NCI-H345 treated with DMSO at 0.1 percent for 48 hours (cell line): ENCODE results near the gene ZFHX3.
"Not testable (repeated sequence)": the region's sequence is repeated elsewhere in the genome, so short reads cannot be mapped to it uniquely, and the experiment has no call there.

ENCODE experiments used
- DNase-seq: peaks from one replicate; lab custom pipeline; 2025; ENCODE audit not compliant: unreplicated experiment; lab: John Stamatoyannopoulos, UW

ZFHX3 gene, protein sequence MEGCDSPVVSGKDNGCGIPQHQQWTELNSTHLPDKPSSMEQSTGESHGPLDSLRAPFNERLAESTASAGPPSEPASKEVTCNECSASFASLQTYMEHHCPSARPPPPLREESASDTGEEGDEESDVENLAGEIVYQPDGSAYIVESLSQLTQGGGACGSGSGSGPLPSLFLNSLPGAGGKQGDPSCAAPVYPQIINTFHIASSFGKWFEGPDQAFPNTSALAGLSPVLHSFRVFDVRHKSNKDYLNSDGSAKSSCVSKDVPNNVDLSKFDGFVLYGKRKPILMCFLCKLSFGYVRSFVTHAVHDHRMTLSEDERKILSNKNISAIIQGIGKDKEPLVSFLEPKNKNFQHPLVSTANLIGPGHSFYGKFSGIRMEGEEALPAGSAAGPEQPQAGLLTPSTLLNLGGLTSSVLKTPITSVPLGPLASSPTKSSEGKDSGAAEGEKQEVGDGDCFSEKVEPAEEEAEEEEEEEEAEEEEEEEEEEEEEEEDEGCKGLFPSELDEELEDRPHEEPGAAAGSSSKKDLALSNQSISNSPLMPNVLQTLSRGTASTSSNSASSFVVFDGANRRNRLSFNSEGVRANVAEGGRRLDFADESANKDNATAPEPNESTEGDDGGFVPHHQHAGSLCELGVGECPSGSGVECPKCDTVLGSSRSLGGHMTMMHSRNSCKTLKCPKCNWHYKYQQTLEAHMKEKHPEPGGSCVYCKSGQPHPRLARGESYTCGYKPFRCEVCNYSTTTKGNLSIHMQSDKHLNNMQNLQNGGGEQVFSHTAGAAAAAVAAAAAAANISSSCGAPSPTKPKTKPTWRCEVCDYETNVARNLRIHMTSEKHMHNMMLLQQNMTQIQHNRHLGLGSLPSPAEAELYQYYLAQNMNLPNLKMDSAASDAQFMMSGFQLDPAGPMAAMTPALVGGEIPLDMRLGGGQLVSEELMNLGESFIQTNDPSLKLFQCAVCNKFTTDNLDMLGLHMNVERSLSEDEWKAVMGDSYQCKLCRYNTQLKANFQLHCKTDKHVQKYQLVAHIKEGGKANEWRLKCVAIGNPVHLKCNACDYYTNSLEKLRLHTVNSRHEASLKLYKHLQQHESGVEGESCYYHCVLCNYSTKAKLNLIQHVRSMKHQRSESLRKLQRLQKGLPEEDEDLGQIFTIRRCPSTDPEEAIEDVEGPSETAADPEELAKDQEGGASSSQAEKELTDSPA (N-terminal part only)

DNA sequence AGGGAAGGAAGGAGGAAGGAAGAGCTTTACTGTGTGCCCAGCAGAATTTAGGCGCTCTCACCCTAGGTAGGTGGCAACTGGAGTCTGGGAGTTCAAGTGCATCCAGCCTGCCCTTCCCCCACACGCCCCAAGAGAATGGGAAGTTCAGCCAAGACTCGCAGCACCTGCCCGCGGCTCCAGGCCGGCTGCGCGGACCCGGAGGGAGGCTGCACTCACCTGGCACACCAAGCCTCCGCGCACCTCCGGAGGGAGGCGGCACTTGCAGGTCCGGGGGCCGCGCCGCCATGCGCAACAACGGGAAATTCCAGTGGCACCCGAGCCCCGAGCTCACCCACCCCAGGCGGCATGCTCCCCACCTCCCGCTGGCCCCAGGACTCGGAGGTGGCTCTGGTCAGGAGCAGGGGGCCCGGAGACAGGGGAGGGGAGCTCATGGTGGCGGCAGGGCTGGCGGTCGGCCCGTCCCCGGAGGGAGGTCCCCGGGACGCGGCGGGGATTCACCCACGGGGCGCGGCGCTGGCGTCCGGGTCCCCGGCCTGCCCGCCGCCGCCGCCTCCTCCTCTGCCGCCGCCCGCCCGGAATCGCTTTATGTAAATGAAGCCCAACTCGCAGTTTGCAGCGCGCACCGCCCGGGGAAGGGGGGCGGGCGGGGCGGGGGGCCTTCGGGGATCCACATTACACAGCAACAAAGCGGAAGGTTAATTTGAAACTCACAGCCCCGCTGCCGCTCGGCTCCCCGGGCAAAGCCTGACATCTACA is at the start of gene ZFHX3:
TSS of gene ZFHX3 (minus strand) at position 593 of the 756 bp plus-strand sequence. CDS start 87,983 bp downstream, outside the sequence.
- DNase-seq = peak; percentile 17

DNA sequence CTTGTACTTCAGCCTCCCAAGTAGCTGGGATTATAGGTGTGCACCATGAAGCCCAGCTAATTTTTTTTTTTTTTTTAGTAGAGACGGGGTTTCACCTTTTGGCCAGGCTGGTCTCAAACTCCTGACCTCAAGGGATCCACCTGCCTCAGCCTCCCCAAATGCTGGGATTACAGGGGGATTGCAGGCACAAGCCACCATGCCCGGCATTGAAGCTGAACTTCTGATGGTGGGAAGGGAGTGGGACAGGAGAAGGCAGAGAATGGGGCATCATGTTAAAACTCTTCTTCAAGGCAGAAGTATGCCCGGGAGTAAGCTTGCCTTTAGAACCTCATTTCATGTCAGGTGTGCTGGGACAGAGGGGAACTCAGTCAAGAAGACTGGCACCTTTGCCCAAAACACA is 48.6 kb upstream of the ZFHX3 start:
- DNase-seq = no peak

DNA sequence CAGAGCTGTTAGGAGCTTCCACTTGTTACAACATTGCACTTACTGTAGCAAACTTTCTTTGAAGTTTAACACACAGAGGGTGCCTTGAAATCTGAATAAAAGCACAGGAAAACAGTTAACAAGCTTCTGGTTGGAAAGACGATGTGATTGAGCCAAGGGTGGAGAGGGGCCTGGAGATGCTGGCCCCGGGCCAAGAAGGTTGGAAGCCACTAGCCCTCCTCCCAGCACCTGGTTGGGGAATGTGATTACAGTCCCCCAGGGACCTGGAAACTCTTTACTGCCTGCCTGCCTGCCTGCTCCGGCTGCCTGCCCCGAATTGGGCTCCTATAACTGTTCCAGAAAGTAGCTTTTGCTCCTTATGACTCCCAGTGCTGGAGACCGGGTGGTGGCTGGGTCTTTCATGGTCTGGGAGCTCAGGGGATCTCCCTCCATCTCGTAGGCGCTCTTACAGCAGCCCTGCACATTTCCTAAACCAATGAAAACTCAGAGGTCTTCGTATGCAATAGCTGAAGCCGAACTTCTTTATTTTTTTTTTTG is 48.0 kb upstream of the ZFHX3 start:
- peak; percentile 39 for DNase-seq

DNA sequence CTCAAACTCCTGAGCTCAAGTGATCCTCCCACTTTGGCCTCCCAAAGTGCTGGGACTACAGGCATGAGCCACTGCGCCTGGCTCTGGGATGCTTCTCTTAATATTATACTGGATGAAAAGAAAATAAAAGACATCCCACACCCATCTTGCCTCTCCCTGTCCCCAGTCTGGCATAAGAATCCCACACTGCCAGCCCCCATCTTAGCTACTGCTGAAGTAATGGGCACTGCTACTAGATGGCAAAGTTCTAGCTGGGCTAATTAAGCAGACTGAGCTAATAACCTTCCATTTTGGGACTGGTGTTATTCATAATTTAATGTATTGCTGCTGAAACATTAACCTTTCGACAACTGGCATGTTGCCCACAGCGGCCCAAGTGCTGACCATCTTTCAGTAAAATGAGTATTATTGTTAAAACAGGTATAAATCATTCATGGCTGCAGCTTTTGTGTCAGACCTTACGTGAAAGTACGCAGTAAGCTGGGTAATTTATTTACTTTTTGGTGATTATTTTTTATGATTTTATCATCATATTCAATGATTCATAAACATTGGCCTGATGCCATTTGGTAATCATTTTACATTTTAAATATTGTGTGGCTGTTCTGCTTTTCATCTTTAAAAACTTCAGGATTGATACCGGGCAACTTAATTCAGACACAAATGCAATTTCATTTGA is 47.4 kb upstream of the ZFHX3 start:
- no peak for DNase-seq

DNA sequence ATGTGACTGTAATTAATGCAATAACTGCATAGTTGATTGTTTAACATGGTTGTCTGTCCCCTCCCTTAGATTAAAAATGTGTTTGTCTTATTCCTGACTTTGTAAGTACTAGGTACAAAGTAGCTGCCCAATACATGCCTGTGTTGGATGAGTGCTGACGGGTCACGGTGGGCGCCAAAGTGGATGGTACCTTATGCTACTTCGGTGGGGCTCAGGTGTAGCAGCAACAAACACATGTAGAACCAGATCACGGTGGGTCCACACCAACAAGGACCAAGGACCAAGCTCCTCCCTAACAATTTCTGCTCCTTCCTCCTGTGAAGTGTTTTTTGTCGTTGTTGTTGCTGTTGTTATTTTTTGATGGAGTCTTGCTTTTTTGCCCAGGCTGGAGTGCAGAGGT is 46.4 kb upstream of the ZFHX3 start:
- no peak for DNase-seq

DNA sequence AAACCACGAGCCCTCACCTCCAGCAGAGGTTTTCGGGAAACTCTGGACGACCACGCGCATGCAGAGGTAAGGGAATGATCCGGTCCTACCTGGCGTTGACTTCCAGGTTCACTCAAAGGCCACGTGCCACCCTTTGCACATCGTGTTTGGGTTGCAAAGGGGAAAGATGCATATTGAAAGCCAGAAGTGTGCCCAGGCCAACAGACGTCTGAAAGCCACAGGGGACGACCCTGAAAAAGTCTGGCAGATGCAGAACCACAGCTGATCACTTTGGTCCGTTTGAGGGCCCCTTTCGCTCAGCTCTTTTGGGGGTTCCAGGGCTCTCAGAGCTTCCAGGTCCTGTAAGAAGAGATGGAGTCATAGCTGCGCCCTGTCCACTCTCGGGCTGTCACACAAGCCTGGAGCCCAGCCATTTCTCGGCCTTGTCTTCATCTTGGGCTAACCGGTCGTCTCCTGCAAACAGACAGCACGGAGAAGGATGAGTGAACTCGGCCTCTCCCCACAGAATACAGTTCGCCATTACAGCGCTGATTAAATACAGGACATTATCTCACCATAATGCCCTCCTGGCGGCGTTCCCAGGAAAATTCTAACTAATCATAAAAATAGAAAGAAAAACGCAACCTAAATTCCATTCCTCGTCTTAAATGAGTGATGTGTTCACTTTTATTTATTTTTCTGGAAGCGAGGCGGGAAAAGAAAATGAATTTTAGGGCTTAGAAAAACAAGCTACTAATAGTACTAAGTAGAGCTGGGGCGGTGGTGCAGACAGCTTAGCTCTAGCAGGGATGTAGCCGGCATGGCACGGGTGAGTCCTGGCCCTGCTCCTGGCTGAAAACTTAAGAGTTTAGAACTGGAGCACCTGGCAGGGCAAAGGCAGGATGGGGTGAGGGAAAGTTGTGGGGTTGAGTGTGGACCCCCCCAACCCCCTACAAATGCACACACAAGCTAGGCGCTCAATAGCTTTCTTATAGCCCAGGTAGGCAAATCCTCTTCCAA is 45.5 kb upstream of the ZFHX3 start:
- no peak for DNase-seq

DNA sequence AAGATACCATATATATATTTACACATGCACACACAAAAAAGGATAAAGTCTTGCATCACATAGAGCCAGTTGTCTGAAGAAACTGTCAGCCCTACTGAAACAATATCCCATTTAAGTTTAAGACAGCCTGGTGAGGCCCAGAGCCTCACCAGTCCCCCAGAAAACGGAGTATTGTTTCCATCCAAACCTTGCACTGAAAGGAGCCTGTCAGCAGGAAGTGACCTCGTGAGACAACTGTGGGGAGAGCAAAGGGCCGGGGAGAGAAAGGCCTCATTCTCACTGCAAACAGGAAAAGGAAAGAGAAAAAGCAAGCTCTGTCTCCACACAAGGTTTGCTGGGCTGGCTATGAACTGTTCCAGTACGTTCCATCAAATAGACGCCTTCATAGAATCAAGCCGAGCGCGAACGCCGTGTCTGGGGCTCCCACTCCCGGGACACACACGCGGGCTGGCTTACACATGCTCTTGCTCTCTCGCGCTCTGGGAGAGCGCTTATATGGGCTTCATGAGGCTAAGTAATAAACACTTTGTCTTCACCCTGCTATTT is 44.4 kb upstream of the ZFHX3 start:
- DNase-seq = no peak

DNA sequence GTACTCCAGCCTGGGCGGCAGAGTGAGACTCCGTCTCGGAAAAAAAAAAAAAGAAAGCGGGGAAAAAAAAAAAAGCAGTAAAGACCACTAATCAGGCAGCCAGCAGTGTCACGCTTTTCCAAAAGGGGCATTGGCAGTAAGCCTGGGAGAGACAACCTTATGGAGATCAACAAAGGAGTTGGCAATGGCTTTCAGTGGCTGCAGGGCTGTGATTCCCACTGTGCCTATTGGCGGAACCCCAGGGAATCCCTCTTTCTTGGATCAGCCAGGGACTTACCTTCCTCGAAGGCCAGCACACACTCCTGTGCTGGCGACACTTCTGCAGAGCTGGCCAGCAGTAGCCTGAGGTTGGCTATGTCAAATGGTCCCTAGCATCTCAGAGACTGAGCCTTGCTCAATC is 43.2 kb upstream of the ZFHX3 start:
- no peak for DNase-seq

DNA sequence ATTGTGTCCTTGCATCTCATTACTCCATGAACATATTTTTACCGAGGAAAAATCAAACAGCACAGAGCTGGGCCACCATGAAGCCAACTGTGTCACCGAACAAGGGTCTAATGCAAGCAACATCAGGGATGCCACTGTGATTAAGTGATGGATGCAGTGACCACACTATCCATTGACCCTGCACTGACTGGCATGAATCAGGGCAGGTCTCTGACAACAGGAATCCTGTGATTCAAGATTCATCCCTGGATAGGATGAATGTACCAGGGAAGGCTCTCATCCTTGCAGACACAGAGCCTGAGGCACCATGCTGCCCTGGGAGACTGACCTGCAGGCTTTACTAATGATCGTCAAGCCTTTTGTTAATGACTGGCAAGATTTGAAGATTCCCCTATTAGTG is 41.5 kb upstream of the ZFHX3 start:
- DNase-seq = no peak

DNA sequence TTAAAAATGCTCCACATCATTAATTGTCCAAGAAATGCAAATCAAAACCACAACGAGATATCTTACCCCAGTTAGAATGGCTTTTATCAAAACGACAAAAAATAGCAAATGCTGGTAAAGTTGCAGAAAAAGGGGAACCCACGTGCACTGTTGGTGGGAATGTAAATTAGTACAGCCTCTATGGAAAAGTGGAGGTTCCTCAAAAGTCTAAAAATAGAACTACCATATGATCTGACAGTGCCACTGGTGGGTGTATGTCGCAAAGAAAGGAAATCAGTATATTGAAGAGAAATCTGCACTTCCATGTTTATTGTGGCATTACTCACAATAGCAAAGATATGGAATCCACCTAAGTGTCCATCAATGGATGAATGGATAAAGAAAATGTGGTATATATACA is 38.2 kb upstream of the ZFHX3 start:
- no peak for DNase-seq

DNA sequence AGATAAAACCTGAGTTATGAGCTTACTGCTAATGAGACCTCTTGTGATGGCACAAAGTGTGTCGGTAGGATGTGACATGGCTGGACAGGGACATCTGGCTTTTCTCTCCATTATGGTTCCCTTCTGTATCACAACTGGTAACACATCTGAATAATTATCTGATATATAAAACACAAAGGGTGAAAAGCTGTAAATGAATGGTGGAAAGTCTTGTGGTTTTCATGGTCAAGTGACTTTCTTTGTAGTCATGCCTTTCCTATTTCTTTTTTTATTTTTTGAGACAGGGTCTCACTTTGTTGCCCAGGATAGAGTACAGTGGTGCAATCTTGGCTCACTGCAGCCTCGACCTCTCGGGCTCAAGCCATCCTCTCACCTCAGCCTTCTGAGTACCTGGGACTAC is 35.3 kb upstream of the ZFHX3 start:
- no peak for DNase-seq

DNA sequence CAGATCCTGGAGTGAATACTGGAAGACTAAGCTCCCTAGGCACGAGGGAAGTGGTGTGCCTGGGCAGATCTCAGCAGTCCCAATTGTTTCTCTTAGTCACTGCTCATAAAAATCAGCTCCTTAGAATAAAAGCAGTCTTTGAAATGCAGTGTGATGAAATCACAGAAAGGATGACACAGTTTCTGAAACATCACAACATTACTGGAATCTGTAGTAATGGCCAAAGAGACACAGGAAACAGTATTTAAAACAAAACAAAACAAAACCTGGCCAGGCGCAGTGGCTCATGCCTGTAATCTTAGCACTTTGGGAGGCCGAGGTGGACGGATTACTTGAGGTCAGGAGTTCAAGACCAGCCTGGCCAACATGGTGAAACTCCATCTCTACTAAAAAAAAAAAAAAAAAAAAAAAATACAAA is 34.7 kb upstream of the ZFHX3 start:
- not testable (repeated sequence) for DNase-seq

DNA sequence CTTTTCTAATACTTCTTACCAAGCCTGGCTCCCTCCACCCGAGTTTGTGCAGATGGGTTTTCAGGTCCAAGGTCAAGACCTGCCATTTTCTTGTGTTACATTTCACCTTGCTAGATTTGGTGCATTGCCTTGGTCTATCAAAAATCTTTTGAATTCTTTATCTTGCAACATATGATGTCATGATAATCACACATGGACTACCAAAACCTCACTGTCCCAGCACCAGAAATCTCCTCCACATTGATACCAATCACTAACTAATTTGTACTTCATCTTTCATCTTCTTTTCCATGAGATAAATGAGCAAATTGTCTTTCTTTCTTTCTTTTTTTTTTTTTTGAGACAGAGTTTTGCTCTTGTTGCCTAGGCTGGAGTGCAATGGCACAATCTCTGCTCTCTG is 33.0 kb upstream of the ZFHX3 start:
- DNase-seq = no peak

DNA sequence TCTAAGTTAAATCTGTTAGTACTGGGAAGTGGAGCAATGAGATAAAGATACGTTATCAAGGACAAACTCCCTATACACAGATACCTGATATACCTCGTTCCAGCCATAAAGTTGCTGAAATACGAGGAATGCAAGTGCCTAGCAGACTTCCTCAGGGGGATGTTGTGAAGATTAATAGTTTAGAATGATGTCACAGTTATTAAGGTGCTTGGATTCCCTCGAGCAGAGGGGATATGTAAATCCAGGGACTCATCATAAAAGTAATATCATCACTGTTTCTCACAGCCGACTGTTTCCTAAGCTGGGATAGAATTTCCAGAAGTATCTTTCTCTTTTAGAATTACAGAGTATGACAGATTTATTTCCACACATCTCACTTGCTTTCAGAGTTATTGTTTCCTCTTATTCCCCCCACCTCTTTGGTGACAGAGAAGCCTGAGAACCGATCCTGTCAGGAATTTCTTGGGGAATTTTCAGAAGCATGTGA is 28.4 kb upstream of the ZFHX3 start:
- DNase-seq = no peak

DNA sequence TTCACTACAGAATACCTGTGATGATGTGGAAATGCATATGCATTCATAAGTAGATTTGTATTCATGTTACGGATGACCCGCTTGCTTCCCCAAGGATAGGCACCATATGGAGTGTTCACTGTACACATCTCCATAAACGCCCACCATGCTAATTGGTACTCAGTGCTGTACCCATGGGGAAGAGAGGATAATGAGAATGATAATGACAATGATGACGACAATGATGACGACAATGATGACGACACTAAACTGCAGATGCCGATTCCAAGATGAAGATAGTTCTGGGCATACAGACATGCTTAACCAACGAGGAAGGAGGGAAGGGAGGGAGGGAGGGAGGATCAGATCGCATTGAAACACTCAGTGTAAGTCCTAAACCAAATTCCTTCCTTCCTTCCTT is 26.5 kb upstream of the ZFHX3 start:
- DNase-seq = no peak

DNA sequence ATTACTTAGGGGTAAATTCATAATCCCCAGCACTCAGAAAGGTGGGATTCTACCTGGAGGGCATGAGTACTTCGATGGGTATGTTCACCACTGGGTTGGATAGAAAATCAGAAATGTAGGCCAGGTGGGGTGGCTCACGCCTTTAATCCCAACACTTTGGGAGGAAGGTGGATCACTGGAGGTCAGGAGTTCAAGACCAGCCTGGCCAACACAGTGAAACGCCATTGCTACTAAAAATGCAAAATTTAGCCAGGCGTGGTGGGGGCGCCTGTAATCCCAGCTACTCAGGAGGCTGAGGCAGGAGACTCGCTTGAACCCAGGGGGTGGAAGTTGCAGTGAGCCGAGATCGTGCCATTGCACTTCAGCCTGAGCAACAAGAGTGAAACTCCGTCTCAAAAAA is 24.1 kb upstream of the ZFHX3 start:
- DNase-seq = not testable (repeated sequence)

DNA sequence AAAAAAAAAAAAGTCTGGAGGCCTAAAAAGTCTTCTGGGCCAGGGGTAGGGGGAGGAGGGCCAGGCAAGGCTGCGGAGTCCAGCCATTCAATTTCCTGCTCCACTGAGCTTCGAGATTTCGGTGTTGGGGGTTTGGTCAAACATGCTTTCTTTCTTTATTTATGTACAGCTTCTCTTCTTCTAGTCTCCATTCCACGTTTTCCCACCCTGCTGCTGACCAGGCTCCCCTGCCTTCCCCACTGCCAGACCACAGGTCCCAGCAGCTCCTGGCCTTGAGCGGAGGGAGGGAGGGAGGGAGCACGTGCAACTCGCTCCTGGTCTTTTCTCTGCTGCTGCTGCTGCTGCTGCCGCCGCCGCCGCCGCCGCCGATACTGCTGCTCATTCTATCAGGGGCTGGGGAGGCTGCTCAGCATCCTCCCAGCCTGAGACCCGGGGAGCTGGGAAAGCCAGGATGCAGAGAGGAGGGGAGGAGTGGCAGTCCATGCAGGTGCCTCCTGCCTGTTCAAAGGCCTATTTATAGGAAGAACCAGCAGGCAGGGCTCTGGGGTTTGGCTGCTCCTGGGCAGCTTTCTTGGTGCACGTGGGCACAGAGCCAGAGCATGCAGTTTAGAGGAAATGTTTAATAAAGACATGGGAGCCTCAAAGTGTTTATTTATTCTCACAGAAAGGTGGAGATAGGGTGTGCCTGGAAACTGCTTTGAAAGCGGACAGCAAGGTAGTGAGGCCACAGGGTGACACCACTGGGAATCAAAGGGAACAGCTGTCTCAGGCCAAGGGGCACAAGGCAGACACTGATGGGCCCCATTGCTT is 23.4 kb upstream of the ZFHX3 start:
- peak; percentile 64 for DNase-seq
